Measurements from ENCODE around the gene ZNF74.
A peak's percentile ranks its signal among the peaks of the same experiment; 100 is the strongest.

Gene ZNF74

DNA sequence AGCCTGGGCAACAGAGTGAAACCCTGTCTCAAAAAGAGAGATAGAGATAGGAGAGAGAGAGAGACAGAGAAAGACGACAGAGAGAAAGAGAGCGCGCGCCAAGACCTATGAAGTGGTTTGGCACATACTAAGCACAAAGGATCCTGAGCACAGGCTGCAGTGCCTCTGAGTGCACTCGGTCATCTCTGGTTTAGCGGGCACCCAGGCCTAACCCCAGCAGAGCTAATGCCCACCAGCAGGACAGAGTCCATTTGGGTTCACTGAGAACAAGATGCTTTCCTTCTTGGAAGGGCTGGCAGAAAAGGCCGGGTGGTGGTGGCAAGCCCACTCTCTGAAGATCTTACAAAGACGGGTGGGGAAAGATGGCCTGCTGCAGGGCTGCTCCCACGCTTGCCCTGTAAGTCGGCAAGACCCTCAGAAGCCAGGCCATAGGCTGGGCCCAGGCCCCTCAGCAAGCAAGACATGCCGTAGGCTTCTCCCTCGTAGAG lies 40.4 kb downstream of the ZNF74 start:
- no peak for DNase-seq

DNA sequence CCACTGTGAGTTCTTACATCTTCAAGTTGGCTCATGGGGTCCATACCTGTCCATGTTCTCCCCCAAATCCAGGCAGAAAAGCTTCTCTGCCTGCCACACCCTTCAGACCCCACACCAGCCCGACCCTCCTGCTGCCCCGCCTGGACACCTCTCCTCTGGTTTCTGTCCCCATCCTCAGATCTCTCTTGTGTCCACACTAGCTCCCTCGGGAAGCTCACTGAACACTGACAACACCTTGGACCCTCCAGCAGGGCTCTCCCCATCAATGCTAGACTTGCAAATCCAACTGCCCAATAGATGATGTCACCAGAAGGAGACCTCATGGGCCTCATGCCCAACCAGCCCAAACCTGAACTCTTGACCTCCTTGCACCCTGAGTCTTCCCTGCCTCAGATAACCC lies 40.8 kb downstream of the ZNF74 start:
- DNase-seq = no peak

DNA sequence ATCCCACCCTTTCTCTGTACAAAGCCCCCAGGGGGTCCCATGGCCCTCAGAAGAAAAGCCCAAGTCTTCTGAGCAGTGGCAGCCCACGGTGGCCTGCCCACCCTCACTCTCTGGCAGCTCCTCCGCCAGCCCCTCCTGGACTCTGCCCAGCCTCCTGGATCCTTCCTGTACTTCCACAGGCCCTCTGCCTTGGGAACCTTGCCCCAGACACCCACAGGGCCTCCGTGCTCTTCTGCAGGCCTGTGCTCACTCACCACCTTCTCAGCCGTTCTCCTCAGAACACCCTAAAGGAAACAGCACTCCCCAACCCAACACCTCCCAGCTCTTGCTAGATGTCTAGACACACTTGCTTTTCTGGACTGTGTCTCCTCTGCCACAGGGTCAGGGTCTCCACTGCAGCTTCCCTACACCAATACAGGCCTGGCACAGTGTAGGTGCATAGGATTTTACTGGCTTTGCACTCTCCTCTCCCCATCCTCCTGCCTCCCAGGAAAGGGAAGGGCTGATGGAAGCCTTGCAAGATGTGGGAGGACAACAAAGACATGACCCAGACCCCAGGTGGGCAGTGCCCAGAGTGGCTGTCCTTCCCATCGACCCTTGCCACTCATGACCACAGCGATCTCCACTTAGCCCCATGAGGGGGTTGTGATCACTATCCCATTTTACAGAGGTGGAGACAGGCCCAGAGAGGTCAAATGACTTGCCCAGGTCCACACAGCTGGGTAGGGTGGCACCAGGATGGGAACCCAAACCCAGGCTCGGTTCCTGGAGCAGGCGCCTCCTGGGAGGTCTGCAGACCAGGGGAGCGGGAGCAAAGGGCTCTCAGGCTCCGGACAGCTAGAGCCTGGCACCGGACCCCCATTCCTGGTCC lies 41.7 kb downstream of the ZNF74 start:
- no peak for DNase-seq

DNA sequence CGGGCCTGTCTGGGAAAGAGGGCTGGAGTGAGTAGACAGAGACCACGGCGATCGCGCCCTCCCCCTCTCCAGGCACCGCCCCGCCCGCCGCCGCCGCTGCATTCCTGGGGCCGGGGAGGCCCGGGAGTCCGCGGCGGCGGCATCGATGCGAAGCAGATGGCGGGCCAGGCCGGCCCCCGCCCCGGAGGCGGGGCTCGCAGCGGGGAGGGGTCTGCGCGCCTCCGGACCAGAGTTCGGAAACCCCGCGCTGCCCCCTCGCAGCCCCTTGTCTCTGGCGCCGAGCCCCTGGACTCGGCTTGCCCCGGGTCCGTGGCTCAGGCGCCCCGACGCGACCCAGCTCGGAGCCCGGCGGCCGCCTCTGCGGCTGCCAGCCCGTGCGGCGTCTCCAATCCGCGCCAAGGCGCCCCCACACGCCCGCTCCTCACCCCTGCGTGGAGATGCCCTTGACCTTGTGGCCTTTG lies 42.4 kb downstream of the ZNF74 start:
- DNase-seq = peak; percentile 19

DNA sequence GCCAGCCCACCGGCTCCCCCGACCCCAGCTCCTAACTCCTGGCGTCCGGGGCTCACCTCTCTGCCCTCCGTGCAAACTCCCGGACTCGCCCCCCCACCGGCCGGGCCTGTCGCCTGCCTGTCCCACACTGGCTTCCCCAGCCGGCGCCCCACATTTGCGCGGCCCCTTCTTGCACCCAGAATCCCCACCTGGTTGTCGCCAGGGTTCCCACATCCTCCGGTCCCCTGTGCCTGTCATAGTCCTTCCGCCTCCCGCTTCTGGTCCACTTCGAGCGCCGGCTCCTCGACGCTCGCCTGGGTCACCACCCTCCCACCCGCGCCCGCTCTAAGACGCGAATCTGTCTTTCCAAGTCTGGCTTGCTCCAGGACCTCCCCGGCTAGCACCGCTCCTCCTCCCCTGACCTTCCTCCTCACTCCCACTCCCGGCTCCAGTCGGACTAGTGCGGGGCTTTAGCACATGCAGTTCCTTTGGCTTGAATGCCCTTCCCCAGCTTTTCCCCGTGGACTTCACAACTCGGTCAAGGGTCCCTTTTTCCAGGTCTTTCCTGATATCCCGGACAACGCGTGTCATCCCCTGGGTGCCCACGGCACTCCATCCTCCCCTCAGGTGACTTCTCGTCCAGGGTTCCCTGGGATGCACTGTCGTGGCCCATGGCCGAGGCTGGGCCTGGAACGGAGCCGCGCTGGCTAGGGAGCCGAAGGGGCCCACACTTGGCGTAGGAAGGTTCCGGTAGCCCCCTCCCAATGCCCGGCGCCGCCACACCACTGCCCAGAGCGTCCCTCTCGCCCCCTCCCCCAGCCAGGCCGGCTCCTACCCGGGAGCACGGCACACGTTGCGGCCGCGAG lies 43.0 kb downstream of the ZNF74 start:
- DNase-seq = peak; percentile 25

DNA sequence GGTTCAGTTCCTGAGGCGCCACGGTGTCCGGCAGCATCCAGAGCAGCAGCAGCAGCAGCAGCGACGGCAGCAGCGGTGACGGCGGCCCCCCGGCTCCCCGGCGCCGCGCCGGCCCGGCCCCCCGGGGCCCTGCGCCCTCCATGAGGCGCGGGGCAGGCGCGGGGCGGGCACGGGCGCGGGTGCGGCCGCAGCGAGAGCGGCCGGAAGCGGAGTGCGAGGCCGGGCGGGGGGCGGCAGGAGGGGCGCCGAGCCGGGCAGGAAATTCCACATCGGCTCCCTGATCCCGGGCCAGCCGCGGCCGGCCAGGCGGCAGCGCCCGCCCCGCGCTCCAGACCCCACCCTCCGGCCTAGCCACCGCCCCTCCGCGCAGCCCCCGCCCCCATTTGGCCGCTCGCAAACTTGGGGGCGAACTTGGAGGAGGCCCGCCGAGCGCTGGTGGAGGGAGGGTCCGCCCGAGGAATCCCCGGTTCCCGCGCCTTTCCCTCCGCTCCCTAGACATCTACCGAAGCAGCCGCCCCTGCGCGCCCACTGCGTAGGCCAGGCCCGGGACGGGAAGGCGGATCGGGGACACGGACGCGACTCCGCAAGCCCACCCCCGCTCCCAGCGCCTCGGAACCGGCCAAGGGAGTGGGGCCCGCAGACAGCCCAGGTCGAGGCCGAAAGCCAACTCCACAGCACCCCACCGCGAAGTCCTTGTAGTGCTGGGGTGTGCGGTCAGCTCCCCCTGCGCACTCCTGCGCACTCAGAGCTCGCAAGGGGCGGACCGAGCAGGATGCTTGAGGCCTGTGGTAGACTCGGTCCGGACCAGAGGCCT lies 43.9 kb downstream of the ZNF74 start, which contains the start of gene SCARF2:
Gene SCARF2 (minus strand): TSS at position 213 of the 814 bp plus-strand sequence. CDS start 71 bp downstream, at position 142.
- DNase-seq = no peak

DNA sequence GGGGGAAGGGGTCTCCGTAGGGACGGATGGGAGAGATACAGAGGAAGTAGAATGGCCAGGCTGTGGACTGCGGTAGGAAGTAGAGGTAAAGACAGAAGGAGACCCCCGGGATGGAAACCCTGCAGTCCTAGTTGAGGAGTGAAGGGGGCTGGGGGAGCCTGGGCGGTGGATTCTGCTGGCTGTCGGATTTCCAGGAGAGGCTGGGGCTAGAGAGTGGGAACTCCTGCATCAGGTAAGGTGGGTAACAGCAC lies 44.4 kb downstream of the ZNF74 start:
- DNase-seq = no peak

DNA sequence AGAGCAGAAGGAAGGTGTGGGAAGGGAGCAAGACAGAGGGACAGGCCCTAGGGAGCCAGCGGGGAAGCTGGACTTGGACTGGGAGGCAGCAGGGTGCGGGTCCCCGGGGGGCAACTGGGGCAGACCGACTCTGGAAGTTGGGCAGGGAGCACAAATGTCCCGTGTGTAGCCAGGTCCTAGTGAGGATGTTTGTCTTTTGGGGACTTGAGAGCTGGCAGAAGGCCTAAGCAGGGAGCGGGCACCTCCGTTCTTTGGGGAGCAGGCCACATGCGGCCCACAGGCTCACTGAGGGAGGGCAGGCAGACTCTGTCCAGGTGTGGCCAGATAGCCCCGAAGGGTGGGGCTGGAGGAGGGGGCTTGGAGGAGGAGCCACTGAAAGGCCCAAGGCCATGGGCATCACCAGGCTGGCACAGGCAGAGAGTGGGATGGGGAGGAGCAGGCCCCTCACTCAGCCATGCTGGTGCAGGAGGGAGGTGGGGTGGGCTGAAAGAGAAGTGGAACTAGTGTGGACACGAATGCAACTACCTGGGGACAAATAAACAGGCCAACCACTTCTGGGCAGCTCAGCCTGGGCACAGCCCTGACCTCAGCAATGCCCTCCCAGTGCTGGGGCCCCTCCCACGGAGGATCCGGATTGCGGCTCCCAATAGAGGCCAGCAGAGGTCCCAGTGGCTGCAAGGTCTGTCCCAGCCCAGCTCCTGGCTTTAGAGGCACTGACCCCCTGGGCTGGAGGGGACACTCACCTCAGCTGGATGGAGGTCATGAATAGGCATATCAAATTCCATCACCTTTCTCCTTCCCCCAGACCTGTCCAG lies 44.9 kb downstream of the ZNF74 start:
- DNase-seq = no peak

DNA sequence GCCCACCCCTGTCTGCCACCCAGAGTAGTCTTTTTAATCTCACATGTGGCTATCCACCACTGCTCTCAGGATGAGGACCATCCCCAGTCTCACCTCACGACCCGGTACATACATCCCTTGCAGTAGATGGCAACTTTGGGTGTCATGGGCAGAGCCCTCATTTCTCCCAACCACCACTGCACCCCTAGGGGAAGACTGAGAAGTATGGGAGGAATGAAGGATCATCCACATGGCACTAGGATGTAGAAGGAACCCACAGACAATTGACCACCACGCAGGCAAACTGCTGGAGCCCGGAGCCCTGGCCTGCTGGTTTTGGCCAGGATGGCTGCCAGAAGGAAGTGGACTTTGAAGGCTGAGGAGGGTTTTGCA lies 45.6 kb downstream of the ZNF74 start:
- no peak for DNase-seq

DNA sequence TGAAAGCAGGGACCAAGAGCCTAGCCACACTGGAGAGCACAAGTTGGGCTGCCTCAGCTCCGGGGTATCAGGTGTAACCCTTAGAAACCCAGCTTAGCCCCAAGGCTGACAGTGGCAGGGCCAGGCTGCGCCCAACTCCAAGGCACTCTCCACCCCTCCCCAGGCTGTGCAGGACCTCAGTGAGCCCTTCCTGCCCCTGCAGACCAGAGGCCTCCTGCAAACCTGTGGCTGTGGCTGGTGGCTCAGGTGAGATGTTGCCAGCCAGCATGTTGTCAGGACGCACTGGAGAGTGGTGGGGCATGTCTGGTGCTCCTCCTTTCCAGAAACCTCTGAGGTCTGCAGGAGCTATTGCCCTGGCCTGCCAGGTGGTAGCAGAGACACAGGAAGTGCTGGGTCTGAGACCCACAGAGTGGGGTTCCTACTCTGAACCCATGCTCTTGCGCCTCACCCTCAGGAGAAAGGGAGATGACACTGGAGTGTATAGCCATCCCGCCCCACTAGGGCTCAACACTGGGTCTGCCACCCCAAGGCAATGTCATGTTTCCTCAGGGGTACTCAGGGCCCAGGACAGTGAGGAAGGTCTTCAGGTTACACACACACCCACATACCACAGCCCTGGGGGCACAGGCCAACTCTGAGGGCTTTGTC lies 46.1 kb downstream of the ZNF74 start:
- DNase-seq = no peak

DNA sequence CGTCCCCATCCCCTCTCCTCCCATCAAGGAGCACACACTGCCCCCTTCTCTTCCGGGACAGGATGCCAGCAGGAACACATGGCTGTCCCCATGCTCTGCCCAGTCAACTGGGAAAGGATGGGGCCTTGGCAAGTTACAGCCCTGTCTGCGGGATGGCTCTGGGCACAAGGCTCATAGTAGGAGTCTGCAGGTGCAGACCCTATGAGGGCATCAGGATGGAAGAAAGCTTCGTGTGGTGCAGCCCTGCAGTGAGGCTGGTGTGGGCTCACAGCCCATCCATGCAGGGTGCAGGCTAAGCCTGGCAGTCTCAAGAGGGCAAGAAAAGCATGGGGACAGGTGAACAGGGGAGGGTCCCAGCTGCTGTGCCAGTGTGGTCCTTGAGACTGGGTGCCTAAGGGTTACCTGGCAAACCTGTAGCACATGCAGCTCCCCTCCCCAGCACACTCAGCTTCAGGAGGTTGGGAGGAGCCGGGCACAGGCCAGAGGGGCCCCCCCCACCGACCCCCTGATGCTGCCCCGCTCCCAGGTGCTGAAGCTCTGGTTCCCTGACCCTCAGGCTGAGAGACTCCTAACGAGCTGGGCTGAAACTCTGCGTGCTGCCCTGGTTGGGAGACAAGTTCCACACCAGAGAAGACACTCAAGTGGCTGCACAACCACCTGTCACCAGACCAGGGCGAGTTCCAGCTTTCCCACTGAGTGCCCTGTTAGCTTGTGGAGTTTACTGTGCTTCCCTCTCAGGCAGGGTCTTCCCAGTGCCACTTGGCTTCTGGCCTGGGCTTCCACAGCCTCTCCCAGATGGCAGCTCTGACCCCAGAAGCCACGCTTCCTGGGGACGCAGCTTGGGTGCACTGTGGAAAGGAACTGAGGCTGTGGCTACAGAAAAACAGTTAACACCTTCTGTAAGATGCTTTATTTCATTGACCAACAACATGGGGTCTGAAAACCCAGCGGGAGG lies 47.0 kb downstream of the ZNF74 start:
- DNase-seq = no peak

DNA sequence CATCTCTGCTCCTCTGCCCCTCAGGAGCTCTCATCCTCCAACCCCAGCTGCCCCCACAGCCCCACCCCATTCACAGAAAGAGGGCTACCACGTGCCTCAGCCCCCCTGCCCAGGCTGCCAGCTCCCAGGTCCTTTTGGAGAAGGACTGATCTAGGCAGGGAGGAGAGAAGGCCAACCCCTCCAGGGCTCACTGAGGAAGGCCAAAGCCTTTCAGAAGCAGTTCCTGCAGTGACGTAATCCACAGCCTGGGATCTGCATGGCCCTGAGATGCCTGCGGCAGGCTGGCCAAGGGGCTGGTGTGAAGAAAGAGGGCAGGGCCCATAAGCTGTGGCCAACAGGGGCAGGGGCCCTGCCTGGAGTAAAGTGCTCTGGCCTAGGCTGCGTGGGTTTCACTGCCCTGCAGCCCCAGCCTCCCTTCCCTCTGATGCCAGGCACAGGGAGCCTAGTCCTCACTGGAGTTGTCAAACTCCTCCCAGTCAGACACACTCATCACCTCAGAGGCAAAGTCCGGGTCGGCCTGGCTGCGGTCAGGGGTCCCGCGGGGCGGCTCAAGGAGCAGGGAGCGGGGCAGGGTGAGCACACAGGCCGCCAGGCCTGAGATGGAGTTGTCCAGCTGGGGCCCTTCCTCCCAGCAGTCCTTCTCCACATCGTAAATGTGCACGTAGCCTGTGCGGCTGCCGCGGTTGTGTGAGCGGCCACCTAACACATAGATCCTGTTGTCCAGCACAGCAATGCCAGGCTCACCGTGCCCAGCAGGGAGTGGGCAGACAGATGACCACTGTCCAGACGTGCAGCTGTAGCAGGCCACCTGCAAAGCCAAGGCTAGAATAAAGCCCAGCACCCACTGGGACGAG lies 47.9 kb downstream of the ZNF74 start:
- DNase-seq = no peak

DNA sequence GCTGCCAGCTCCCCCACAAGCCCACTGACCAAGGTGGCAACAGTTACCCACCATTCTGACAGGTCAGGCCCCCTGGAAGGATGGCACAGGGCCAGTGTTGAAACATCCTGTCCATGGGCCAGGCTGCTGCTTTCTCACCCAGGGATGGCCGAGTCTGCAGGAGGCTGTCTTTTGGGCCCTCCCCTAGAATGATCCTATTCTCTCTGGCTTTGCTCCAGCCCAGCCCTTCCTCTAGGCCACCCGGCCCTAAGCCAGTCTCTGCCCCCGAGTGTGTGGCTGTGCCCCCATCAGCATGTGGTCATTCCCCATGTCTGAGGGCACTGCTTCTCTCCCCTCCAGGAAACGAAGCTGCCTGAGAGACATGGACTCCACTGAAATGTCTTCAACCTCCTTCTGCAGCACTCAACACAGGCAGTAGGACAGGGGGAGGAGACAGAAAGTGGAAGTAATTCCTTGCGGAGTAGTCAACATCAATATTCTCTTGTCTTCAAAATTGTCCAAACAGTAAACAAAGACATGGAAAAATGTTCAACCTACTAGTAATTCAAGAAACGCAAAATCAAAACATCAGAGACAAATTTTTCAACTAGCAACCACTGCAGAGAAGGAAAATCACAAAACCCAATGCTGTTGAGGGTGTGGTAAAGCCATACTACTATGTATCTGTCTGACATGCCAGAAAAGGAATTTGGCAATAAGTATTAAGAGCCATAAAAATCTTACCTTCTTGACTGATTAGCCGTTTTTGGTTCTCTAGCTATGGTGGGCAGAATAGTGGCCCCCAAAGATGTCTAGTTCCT lies 48.7 kb downstream of the ZNF74 start:
- DNase-seq = no peak

DNA sequence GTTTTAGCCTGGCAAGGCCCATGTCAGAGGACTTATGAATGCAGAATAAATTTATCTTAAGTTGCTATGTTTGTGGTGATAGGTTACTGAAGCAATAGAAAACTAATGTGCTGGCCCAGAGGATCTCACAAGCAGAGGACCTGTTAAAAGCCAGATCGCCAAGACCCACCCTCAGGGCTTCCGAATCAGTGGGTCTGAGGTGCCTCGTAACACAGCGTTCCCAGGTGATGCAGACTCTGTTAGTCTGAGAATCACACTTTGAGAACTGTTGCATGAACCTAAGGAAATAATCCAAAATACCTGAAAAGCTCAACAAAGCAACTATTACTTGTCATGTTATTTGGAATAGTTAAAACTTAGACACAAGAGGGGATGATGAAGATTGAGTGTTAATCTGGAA lies 50.4 kb downstream of the ZNF74 start:
- DNase-seq = no peak

DNA sequence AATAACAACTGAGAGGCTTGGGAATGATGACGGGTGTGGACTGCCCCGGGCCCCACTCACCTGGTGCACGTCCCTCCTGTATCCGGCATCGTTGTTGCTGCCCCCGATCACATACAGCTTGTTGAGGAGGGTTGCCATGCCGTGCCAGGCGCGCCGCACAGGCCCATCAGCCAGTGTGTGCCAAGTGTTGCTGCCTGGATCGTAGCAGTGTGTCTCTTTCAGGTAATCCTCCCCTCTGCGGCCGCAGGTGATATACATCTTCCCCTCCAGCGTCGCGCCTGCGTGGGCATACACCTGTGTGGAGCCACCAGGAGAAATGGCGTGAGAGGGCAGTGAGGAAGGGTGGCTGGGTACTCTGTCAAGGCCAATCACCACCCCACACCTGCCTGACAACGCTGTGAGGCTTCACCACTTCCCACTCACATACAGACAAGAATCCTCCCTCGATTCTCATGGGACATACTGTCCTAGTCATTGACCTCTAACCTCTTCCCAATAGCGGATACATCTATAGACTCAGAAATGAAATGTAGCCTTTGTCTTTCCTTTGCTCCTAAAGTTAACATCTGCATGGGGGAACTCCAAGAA lies 52.5 kb downstream of the ZNF74 start:
- DNase-seq = no peak

DNA sequence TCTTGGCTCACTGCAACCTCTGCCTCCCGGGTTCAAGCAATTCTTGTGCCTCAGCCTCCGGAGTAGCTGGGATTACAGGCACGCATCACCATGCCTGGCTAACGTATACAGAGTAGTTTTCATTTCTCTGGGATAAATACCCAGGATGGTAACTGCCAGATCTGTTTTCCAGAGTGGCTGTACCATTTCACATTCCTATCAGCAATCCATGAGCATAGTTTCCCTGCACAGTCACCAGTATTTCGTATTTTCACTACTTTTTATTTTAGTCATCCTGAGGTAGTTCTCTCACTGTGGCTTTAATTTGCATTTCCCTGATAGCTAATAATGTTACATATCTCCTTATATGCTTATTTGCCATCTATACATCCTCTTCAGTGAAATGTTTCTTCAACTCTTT lies 54.7 kb downstream of the ZNF74 start:
- DNase-seq = no peak

DNA sequence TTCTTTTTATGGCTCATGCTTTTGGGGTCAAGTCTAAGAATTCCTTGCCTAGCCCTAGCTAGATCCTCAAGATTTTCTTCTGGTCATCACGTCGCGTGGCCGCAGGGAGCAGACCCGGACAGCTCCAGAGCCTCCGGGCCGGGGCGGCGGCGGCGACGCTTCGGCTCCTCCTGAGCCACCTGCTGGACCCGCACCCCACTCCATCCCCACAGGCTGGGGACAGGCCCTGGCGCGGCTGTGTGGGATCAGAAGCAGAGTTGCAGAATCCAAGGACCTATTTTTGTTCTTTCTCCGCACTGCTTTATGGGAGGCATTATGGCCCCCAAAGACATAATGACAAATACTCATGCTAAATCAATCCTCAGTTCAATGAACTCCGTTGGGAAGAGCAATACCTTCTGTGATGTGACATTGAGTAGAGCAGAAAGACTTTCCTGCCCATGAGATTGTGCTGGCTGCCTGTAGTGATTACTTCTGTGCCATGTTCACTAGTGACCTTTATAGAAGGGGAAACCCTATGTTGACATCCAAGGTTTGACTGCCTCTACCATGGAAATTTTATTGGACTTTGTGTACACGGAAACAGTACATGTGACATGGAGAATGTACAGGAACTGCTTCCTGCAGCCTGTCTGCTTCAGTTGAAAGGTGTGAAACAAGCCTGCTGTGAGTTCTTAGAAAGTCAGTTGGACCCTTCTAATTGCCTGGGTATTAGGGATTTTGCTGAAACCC lies 56.0 kb downstream of the ZNF74 start:
- DNase-seq = no peak

DNA sequence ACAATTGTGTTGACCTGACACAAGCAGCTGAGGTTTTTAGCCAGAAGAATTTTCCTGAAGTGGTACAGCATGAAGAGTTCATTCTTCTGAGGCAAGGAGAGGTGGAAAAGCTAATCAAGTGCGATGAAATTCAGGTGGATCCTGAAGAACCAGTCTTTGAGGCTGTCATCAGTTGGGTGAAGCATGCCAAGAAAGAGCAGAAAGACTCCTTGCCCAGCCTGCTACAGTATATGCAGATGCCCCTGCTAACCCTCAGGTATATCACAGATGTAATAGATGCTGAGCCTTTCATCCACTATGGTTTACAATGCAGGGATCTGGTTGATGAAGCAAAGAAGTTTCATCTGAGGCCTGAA lies 56.6 kb downstream of the ZNF74 start:
- DNase-seq = no peak

Measured in activated naive CD4-positive, alpha-beta T cell treated with Interleukin-2 at 50 U/mL for 16 hours (primary cell).